ENCODE results near the gene CASS4.

CASS4 gene

DNA sequence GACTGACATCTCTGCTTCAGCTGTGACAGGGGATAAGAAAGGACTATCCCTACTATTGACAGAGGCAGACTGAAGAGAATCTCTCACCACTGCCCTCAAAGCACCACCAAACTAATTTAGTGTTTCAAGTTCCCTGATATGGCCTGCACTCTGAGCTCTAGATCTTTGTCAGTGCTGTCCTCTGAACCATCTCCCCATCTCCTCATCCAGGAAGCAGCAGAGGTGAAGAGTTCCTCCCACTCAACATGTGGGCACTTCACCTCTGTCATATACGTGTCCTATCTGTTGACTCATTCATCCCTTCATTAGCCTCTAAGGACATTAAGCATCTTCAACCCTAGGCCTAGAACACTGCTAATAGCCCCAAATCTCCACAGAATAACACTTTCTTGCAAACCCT lies 39.2 kb upstream of the CASS4 start:
- H3K27ac ChIP-seq = no peak overlapping the region
- TF ChIP-seq, protein P1, sequence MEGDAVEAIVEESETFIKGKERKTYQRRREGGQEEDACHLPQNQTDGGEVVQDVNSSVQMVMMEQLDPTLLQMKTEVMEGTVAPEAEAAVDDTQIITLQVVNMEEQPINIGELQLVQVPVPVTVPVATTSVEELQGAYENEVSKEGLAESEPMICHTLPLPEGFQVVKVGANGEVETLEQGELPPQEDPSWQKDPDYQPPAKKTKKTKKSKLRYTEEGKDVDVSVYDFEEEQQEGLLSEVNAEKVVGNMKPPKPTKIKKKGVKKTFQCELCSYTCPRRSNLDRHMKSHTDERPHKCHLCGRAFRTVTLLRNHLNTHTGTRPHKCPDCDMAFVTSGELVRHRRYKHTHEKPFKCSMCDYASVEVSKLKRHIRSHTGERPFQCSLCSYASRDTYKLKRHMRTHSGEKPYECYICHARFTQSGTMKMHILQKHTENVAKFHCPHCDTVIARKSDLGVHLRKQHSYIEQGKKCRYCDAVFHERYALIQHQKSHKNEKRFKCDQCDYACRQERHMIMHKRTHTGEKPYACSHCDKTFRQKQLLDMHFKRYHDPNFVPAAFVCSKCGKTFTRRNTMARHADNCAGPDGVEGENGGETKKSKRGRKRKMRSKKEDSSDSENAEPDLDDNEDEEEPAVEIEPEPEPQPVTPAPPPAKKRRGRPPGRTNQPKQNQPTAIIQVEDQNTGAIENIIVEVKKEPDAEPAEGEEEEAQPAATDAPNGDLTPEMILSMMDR (conservative IDR thresholded peaks at IDR 0.05) = no peak
- no peak for TF ChIP-seq ZFX (IDR thresholded peaks at IDR 0.05)

DNA sequence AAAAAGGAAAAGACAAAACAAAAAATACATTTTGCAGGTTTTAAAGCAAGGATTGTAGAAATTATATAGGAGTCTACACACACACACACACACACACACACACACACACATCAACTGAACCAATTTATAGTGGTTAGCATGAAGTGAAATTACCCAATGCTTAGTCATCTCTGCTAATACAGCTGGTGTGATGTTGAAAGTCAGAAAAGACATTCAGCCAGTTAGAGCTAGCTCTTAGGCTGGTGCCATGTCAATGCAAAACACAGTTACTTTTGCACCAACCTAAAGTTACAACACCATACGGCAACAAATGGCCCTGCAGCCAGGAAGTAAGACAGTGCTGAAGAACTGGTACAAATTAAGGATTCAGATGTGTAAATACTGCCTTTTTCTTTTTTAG lies 38.1 kb upstream of the CASS4 start:
- no peak overlapping the region for H3K27ac ChIP-seq

DNA sequence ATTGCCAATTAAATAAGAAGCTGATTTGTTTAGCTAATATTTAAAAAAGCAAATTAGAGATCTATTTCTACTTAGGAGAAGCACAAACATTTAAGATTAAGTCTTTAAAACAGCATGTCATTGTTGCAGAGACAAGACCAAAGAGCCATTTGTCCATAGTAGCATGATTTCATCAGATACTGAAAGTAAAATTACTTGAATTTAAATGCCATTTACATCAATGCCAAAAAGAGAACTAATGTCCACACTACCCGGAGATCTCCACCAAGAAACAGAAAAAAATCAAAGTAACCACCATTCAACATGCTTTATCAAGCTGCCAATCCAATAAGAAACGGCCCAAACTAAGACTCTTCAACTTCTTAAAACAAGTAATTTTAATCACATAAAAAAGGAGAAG lies 35.7 kb upstream of the CASS4 start:
- no peak overlapping the region for H3K27ac ChIP-seq
- TF ChIP-seq, protein P1 (conservative IDR thresholded peaks at IDR 0.05) = no peak
- TF ChIP-seq ZFX (IDR thresholded peaks at IDR 0.05) = no peak

More for the DNA sequence above, 38.1 kb upstream of the CASS4 start:
- no peak for TF ChIP-seq ZFX (IDR thresholded peaks at IDR 0.05)
- TF ChIP-seq, protein P1 (conservative IDR thresholded peaks at IDR 0.05) = no peak

DNA sequence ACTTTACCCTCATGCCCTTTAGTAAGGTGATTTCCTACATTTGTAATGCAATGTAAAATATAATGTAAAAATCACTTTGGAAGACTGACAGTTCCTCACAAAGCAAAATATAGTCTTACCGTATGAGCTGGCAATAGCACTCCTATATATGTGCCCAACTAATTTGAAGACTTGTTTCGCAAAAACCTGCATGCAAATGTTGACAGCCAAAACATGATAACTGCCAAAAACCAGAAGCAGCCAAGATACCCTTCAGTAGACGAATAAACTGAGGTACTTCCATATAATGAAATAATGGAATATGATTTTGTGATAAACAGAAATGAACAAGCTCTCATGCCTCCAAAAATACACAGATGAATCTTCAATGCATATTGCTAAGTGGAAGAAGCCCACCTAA lies 33.7 kb upstream of the CASS4 start:
- TF ChIP-seq, protein P1 (conservative IDR thresholded peaks at IDR 0.05) = no peak
- no peak for TF ChIP-seq ZFX (IDR thresholded peaks at IDR 0.05)
- no peak overlapping the region for H3K27ac ChIP-seq

DNA sequence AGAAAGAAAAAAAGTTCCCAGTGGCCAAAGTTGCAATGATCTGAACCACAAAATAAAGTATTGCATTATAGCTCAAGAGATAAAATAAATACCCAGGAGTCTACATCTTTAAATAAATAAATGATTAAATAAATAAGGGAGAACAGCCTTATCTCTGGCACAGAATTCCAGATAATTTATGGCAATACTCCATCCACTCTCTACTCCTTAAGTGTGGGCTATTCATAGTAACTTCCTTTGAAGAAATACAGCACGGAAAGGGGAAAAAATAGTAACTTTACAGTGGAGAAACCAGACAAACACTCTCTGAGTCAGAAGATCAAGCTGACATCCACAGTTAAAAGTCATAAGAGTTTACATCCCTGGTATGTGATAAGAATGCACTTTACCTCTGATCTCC lies 31.7 kb upstream of the CASS4 start:
- peak overlapping the region; percentile 72 for H3K27ac ChIP-seq

DNA sequence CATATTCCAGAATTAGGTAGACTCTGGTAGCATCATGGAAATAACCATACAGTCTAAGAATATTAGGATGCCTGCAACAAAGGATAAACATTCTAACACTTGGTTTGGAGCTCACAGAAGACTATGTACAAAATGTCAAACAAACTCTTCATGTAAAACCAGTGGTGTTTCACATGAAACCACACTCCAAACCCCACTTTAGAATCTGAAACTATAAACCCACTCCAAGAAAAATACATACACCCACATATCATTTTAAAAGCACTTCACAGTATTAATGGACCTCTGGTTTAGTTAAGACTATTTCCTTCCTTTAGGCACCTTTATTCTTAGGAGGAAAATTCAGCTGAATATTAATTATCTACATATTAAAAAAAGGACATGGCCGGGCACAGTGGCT lies 30.6 kb upstream of the CASS4 start:
- TF ChIP-seq ZFX (IDR thresholded peaks at IDR 0.05) = no peak
- TF ChIP-seq, protein P1 (conservative IDR thresholded peaks at IDR 0.05) = no peak
- 0 out of 2 replicates have a peak overlapping the region, but pooled peaks have one; percentile 1 for H3K27ac ChIP-seq

More for the DNA sequence above, 31.7 kb upstream of the CASS4 start:
- TF ChIP-seq, protein P1 (conservative IDR thresholded peaks at IDR 0.05) = no peak
- no peak for TF ChIP-seq ZFX (IDR thresholded peaks at IDR 0.05)

DNA sequence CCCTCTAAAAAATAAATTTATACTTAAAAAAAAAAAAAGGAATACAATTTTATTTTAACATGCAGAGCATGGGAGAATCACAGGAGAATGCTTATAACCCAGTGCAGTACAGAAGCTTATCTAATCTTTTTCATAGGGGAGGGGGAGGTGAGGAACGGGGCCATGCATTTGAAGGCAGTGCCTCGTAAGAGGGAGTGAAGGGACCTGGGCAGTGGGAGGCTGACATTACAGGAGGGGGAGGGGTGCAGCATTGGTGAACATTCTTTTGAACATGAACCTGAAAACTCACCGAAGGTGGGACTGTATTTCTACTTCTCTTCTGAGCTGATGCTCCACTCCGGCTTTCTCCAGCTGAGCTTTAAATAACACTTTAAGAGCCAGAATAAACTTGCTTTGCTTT lies 29.4 kb upstream of the CASS4 start:
- no peak overlapping the region for H3K27ac ChIP-seq
- no peak for TF ChIP-seq ZFX (IDR thresholded peaks at IDR 0.05)
- TF ChIP-seq, protein P1 (conservative IDR thresholded peaks at IDR 0.05) = no peak

Measured in C4-2B (cell line).